HG02981 (cell line): ENCODE measurements around the gene ABCC5.
"Not testable (repeated sequence)": the region's sequence is repeated elsewhere in the genome, so short reads cannot be mapped to it uniquely, and the experiment has no call there.

Source experiments
- ATAC-seq: cut with Tn5 transposase; IDR thresholded peaks from one replicate; pipeline ENCODE4 v1.9.1; 2021; ENCODE audit warnings: mild to moderate bottlenecking, moderate library complexity; ENCODE audit not compliant: unreplicated experiment

The ABCC5 gene

DNA sequence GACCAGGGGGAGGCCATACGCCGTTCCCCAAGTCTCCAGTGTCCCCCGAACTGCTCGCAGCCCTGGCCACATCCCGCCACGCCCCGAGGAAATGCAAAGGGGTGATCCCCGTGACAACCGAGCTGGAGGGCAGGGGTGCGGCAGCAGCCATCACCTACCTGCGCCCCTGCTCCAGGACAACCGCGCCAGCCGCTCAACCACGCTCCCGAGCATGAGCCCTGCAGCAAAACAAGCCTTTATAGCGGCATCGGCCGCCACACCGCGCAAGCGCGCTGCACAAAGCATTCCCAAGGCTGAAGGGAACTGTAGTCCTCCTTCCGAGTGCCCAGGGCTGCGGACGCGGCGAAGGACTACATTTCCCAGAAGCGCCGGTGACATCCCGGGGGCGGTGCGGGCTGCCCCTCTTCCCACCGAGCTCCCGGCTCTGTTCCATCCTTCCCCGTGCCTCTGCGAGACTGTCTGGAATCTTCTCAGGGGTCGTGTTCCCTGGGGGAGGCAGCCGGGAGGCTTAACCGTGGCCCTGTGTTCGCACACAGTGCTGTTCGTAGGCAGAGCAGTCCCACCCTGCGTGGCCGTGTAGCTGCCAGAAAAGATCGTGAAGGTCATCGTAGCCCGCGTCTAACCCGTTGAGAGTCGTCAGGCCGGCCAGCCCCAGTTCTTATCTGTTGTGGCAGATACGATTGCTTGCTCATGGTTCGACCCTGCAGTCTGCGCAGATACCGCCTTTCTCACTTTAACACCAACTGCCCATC, at the start of gene ABCC5:
TSS of gene ABCC5 (minus strand) at position 213 of the 752 bp plus-strand sequence. CDS start 3,492 bp downstream, outside the sequence.
- ATAC-seq, result peak; percentile 96

DNA sequence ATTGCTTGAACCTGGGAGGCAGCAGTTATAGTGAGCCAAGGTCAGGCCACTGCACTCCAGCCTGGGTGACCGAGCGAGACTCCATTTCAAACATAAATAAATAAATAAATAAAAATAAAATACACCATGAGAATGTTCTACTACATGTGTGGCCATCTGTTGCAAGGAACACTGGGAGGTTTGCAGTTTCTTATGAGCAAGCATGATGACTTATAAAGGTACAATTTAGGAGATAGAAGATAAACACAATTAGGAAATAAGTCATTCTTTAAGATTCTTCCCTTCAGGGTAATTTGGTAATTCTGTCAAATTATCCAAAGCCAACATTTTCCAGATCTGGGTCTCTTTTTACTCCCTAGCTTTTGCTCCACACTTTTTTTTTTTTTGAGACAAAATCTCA, 48.5 kb upstream of the ABCC5 start:
- ATAC-seq, result no peak

DNA sequence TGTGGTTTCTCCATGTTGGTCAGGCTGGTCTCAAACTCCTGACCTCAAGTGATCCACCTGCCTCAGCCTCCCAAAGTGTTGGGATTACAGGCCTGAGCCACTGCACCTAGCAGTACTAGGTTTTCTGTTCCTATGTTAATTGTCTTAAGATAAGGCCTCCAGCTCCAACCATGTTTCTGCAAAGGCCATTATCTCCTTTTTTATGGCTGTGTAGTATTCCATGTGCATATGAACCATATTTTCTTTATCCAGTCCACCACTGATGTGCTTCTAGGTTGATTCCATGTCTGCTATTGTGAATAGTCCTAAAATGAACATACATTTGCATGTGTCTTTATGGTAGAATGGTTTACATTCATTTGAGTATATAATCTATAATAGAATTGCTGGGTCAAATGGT, 45.0 kb upstream of the ABCC5 start:
- ATAC-seq, result no peak

GRCh38 chr3:184059424-184059823, 41.7 kb upstream of the ABCC5 start:
- no peak for ATAC-seq

GRCh38 chr3:184058029-184058428, 40.3 kb upstream of the ABCC5 start:
- no peak for ATAC-seq

GRCh38 chr3:184052767-184053166, 35.1 kb upstream of the ABCC5 start, which contains the start of gene HTR3C:
TSS of gene HTR3C (plus strand) at chr3:184053047. CDS start at chr3:184053081, 34 bp downstream.
- ATAC-seq, result no peak

GRCh38 chr3:184050217-184050847, 32.6 kb upstream of the ABCC5 start:
- ATAC-seq, result no peak

- ATAC-seq, result no peak
Measured at GRCh38 chr3:184045995-184046394, 28.3 kb upstream of the ABCC5 start.

DNA sequence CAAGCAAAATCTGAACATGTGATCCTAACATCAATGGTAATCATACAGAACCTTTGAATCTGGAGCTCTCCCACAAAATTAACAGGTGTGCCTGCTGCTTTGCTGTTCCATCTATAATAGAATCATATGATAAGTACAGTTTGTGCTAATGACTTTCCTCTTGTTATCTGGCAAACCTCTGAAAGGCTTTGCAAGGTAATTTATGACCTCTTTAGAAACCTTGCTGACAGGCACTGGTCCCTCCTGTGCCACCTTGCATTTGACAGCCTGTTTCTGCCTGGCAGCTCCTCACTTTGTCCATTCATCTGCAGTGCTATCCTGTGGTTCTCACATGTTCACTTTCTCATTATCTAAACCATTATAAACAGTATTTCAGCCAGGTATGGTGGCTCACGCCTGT, 24.9 kb upstream of the ABCC5 start:
- no peak for ATAC-seq

DNA sequence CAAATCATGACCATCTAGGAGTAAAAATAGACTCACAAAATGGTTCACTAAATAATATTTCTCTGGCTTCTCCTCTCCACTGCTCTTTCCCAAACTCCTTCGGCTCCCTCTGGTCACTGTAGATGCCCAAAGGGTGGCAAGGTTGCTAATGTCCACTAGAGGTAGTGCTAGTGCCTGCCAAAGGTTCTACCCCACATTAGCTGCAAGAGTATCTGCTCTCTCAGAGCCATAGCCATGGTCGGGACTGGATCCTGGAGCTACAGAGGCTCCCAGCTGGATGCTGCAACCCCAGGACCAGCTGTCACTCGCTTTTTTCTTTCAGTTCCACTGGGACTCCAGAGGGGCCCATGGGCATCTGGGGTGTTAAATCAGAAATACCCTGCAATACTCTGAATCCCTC, 22.3 kb upstream of the ABCC5 start:
- no peak for ATAC-seq

GRCh38 chr3:184039414-184039813, 21.7 kb upstream of the ABCC5 start:
- no peak for ATAC-seq

GRCh38 chr3:184038307-184038706, 20.6 kb upstream of the ABCC5 start:
- ATAC-seq, result not testable (repeated sequence)

GRCh38 chr3:184037816-184038215, 20.1 kb upstream of the ABCC5 start:
- no peak for ATAC-seq

GRCh38 chr3:184031187-184031792, 13.6 kb upstream of the ABCC5 start, which contains the start of gene HTR3D:
TSS of gene HTR3D (plus strand) at chr3:184031742. CDS start at chr3:184031742, 0 bp downstream.
- no peak for ATAC-seq

DNA sequence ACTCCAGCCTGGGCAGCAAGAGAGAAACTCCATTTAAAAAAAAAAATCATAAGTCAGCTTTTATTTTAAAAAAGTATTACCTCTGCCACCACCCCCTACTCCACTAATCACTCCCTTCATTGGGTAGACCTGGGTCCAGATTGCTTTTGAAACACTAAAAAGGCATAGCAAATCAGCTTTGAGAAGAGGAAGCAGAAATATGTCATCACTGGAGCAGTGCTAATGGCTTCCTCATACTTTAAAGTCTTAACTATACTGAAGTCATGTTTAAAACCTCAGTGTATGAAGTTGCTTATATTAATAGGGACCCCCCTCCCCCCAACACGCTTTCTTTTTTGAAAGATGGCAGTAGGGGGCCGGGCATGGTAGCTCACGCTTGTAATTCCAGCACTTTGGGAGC, 12.9 kb upstream of the ABCC5 start:
- ATAC-seq, result no peak

GRCh38 chr3:184029443-184029842, 11.8 kb upstream of the ABCC5 start:
- ATAC-seq, result no peak

- not testable (repeated sequence) for ATAC-seq
Measured at GRCh38 chr3:184028275-184028890, 10.7 kb upstream of the ABCC5 start.

- ATAC-seq, result not testable (repeated sequence)
Measured at GRCh38 chr3:184025256-184025655, 7.6 kb upstream of the ABCC5 start.

DNA sequence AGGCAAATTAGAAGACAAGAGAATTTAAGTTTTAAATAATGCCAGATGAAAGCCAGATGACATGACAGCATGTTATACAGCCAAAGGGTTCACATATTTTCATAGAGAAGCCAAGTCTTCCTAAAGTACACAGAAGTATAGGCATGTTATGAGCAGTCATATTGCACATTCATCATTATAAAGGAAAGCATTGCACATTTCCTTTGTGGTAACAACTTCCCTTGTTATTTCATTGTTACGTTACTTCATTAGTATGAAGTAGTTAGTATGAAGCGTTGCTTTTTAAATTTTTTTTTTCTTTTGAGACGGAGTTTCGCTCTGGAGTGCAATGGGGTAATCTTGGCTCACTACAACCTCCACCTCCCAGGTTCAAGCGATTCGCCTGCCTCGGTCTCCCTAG, 4.6 kb upstream of the ABCC5 start:
- no peak for ATAC-seq

DNA sequence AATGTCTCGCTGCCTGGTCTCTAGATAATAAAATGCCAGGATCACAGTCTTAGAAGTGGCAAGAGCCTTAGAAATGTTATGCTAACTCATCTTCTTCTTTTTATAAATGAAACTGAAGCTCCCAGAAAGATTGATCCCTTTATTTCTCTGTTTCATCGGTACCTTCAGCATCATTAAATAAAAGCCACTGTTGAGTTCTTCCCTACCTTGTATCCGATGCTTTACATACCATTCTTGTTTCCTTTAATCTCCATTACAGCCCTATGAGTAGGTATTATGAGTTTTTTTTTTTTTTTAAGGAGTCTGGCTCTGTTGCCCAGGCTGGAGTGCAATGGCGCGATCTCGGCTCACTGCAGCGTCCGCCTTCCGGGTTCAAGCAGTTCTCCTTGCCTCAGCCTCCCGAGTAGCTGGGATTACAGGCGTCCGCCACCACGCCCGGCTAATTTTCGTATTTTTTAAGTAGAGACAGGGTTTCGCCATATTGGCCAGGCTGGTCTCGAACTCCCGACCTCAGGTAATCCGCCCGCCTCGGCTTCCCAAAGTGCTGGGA, 815 bp upstream of the ABCC5 start:
- ATAC-seq, result no peak
